BE2C (cell line): ENCODE results near the gene RAB31.

Experiments used
- DNase-seq: peaks from one replicate; pipeline ENCODE4 v3.0.0-alpha.2; 2020
- H3K27me3 ChIP-seq: fragments of 250-450 bp; sonication (Bioruptor Pico); 2 replicates; pipeline ENCODE4 v1.5.1; 2020; ENCODE audit warnings: mild to moderate bottlenecking
- H3K36me3 ChIP-seq: fragments of 250-450 bp; sonication (Bioruptor Pico); 2 replicates; pipeline ENCODE4 v1.5.1; 2020; ENCODE audit warnings: mild to moderate bottlenecking
- H3K4me1 ChIP-seq: fragments of 250-450 bp; sonication (Bioruptor Pico); 2 replicates; pipeline ENCODE4 v1.5.1; 2020
- H3K4me3 ChIP-seq: 2 replicates; pipeline ENCODE4 v1.5.1; 2011; ENCODE audit warnings: low read depth, low read length
- H3K9me3 ChIP-seq: fragments of 250-450 bp; sonication (Bioruptor Pico); 2 replicates; pipeline ENCODE4 v1.5.1; 2020
- CTCF ChIP-seq: IDR thresholded peaks from 2 replicates; pipeline ENCODE4 v1.5.1; 2012; ENCODE audit warnings: mild to moderate bottlenecking, low read depth, low read length

The RAB31 gene

GRCh38 chr18:9884090-9884489, 176.0 kb downstream of the RAB31 start:
- no peak for DNase-seq
- Histone ChIP-seq H3K4me3 (no peak overlapping the region), H3K4me1 (no peaks in the 10 kb centered on the region), H3K9me3 (no peaks in the 10 kb centered on the region), H3K27me3 (no peaks in the 10 kb centered on the region), H3K36me3 (no peaks in the 10 kb centered on the region)
- TF ChIP-seq CTCF, result no peak

- no peaks in the 10 kb centered on the region for H3K9me3 ChIP-seq
- DNase-seq, result no peak
- H3K27me3 ChIP-seq, result no peaks in the 10 kb centered on the region
- no peaks in the 10 kb centered on the region for H3K36me3 ChIP-seq
- no peak overlapping the region for H3K4me3 ChIP-seq
- no peak for TF ChIP-seq CTCF
- H3K4me1 ChIP-seq, result no peaks in the 10 kb centered on the region
Observed at GRCh38 chr18:9884532-9885140, 176.5 kb downstream of the RAB31 start.

- Histone ChIP-seq H3K9me3 (no peaks in the 10 kb centered on the region), H3K4me1 (no peaks in the 10 kb centered on the region), H3K36me3 (no peaks in the 10 kb centered on the region), H3K4me3 (no peak within 1 kb of the TSS), H3K27me3 (no peaks in the 10 kb centered on the region)
- no peak for DNase-seq
- no peak for TF ChIP-seq CTCF
Observed at GRCh38 chr18:9885170-9886004, 177.3 kb downstream of the RAB31 start, which contains the start of gene TXNDC2. TSS of gene TXNDC2 (plus strand) at chr18:9885973. CDS start at chr18:9886681, 708 bp downstream.

GRCh38 chr18:9886005-9886348, 177.9 kb downstream of the RAB31 start:
- H3K36me3 ChIP-seq, result no peaks in the 10 kb centered on the region
- no peaks in the 10 kb centered on the region for H3K4me1 ChIP-seq
- no peak for TF ChIP-seq CTCF
- no peak for DNase-seq
- no peaks in the 10 kb centered on the region for H3K9me3 ChIP-seq
- H3K27me3 ChIP-seq, result no peaks in the 10 kb centered on the region
- no peak overlapping the region for H3K4me3 ChIP-seq

GRCh38 chr18:9887992-9888391, 179.9 kb downstream of the RAB31 start:
- no peak for DNase-seq
- no peak for TF ChIP-seq CTCF
- no peaks in the 10 kb centered on the region for H3K9me3 ChIP-seq
- no peaks in the 10 kb centered on the region for H3K4me1 ChIP-seq
- no peaks in the 10 kb centered on the region for H3K27me3 ChIP-seq
- H3K36me3 ChIP-seq, result no peaks in the 10 kb centered on the region
- no peak overlapping the region for H3K4me3 ChIP-seq

GRCh38 chr18:9890196-9890595, 182.1 kb downstream of the RAB31 start:
- Histone ChIP-seq H3K9me3 (no peaks in the 10 kb centered on the region), H3K27me3 (no peaks in the 10 kb centered on the region), H3K4me3 (no peak overlapping the region), H3K36me3 (no peaks in the 10 kb centered on the region), H3K4me1 (no peaks in the 10 kb centered on the region)
- no peak for DNase-seq
- TF ChIP-seq CTCF, result no peak
